IMR-90 (cell line): ENCODE measurements around the gene SDR9C7. TPM values are rescaled to one million over a fixed set of nuclear protein-coding genes. Genes with fewer than 3 reads are reported as not detected.
"Not testable (repeated sequence)": the region's sequence is repeated elsewhere in the genome, so short reads cannot be mapped to it uniquely, and the experiment has no call there.

Experiments
- ATAC-seq: fragments of 200-7000 bp; cut with Tn5 transposase; 2 replicates; pipeline ENCODE4 v1.9.1; 2020; ENCODE audit warnings: low read depth, mild to moderate bottlenecking, moderate library complexity
- BruUV-seq: library from RNA; stranded (reverse); fragments of 400-500 nt; replicated peaks from 2 replicates; lab custom pipeline; 2021; lab: Mats Ljungman, UMichigan
- CTCF ChIA-PET: fragments of 300-600 bp; formaldehyde crosslinking; extraction: SDS; loops from one replicate; lab custom pipeline; 2021; ENCODE audit warnings: antibody characterized with exemption; lab: Yijun Ruan, JAX
- POLR2A ChIA-PET: fragments of 300-600 bp; sonication (Branson Sonifier 250); formaldehyde crosslinking; loops from one replicate; lab custom pipeline; 2022; ENCODE audit warnings: antibody characterized with exemption; ENCODE audit not compliant: unreplicated experiment; lab: Charles Lee
- DNase-seq: peaks from one replicate; pipeline ENCODE4 v3.0.0; 2013
- H2AFZ ChIP-seq: replicated peaks from 2 replicates; pipeline ENCODE3; 2013; ENCODE audit warnings: low read length, mild to moderate bottlenecking; ENCODE audit not compliant: poor library complexity
- H2AK5ac ChIP-seq: 2 replicates; pipeline ENCODE4 v1.6.1; 2013; ENCODE audit warnings: low read depth, low read length, inconsistent platforms
- H2AK9ac ChIP-seq: replicated peaks from 2 replicates; pipeline ENCODE3; 2013; ENCODE audit warnings: mild to moderate bottlenecking, low read depth, low read length, moderate library complexity; ENCODE audit not compliant: poor library complexity
- H2BK120ac ChIP-seq: 2 replicates; pipeline ENCODE4 v1.6.1; 2013; ENCODE audit warnings: low read depth, low read length, inconsistent platforms
- H2BK15ac ChIP-seq: 3 replicates; pipeline ENCODE4 v1.6.1; 2013; ENCODE audit warnings: low read depth, low read length, inconsistent platforms
- H2BK20ac ChIP-seq: 2 replicates; pipeline ENCODE4 v1.6.1; 2013; ENCODE audit warnings: low read depth, mild to moderate bottlenecking, inconsistent platforms, low read length, moderate library complexity
- H2BK5ac ChIP-seq: 2 replicates; pipeline ENCODE4 v1.6.1; 2013; ENCODE audit warnings: mild to moderate bottlenecking, low read depth, low read length, inconsistent platforms; ENCODE audit not compliant: poor library complexity, severe bottlenecking
- H3K14ac ChIP-seq: replicated peaks from 2 replicates; pipeline ENCODE4 v1.6.1; 2013; ENCODE audit warnings: low read depth, low read length, inconsistent platforms
- H3K18ac ChIP-seq: 2 replicates; pipeline ENCODE4 v1.6.1; 2013; ENCODE audit warnings: low read depth, low read length, control low read depth
- H3K23ac ChIP-seq: 2 replicates; pipeline ENCODE4 v1.6.1; 2013; ENCODE audit warnings: low read depth, low read length, inconsistent platforms
- H3K27ac ChIP-seq: 2 replicates; pipeline ENCODE4 v1.5.1; 2013; ENCODE audit warnings: mild to moderate bottlenecking, control low read depth, low read length; ENCODE audit not compliant: insufficient read depth
- H3K27me3 ChIP-seq: 2 replicates; pipeline ENCODE4 v1.6.1; 2013; ENCODE audit warnings: low read length; ENCODE audit not compliant: control insufficient read depth, insufficient read depth
- H3K36me3 ChIP-seq: 2 replicates; pipeline ENCODE4 v1.6.1; 2013; ENCODE audit warnings: low read length, mixed read lengths; ENCODE audit not compliant: control insufficient read depth, insufficient read depth
- H3K4ac ChIP-seq: 2 replicates; pipeline ENCODE4 v1.6.1; 2013; ENCODE audit warnings: low read depth, low read length, inconsistent platforms
- H3K4me1 ChIP-seq: 2 replicates; pipeline ENCODE4 v1.6.1; 2013; ENCODE audit warnings: low read length, mixed read lengths; ENCODE audit not compliant: control insufficient read depth, insufficient read depth
- H3K4me2 ChIP-seq: 2 replicates; pipeline ENCODE4 v1.6.1; 2013; ENCODE audit warnings: low read depth, mild to moderate bottlenecking, control low read depth, low read length, moderate library complexity
- H3K4me3 ChIP-seq: 2 replicates; pipeline ENCODE4 v1.5.1; 2013; ENCODE audit warnings: low read depth, mild to moderate bottlenecking, control low read depth, low read length, moderate library complexity; ENCODE audit not compliant: insufficient read depth
- H3K56ac ChIP-seq: 2 replicates; pipeline ENCODE4 v1.6.1; 2013; ENCODE audit warnings: low read length, inconsistent platforms; ENCODE audit not compliant: insufficient read depth; ENCODE audit errors: extremely low read depth
- H3K79me1 ChIP-seq, 2 experiments: 2 replicates each; pipeline ENCODE4 v1.6.1; 2013; ENCODE audit warnings: low read length in 2 of 2, inconsistent platforms in 1 of 2, low read depth in 1 of 2
- H3K9ac ChIP-seq: 2 replicates; pipeline ENCODE4 v1.6.1; 2013; ENCODE audit warnings: low read depth, low read length, control low read depth
- H3K9me1 ChIP-seq: 2 replicates; pipeline ENCODE4 v1.6.1; 2013; ENCODE audit warnings: low read length, inconsistent platforms; ENCODE audit not compliant: insufficient read depth
- H3K9me3 ChIP-seq: 2 replicates; pipeline ENCODE4 v1.6.1; 2013; ENCODE audit warnings: low read length; ENCODE audit not compliant: control insufficient read depth, insufficient read depth
- H4K20me1 ChIP-seq: 2 replicates; pipeline ENCODE4 v1.6.1; 2013; ENCODE audit warnings: low read length, inconsistent platforms; ENCODE audit not compliant: insufficient read depth
- H4K5ac ChIP-seq: 2 replicates; pipeline ENCODE4 v1.6.1; 2013; ENCODE audit warnings: mild to moderate bottlenecking, low read depth, low read length, control low read depth
- H4K8ac ChIP-seq, 2 experiments: 2 replicates each; pipeline ENCODE4 v1.6.1; 2013; ENCODE audit warnings: low read depth in 2 of 2, low read length in 2 of 2, control low read depth in 1 of 2, inconsistent platforms in 1 of 2
- H4K91ac ChIP-seq: 2 replicates; pipeline ENCODE4 v1.6.1; 2013; ENCODE audit warnings: low read depth, low read length, inconsistent platforms; ENCODE audit not compliant: insufficient read depth
- dilution Hi-C: fragments of 300-500 bp; cut with HindIII; formaldehyde crosslinking; loops from one replicate; pipeline ENCODE4 v1.14.3; 2018; ENCODE audit warnings: low sequenced_read_pairs; ENCODE audit not compliant: unreplicated experiment
- in situ Hi-C: fragments of 300-500 bp; cut with MboI; formaldehyde crosslinking; loops from 3 replicates; pipeline ENCODE4 v1.14.3; 2019; ENCODE audit warnings: low sequenced_read_pairs, inconsistent platforms, mixed read lengths
- intact Hi-C: fragments of 100-400 bp; cut with micrococcal nuclease; formaldehyde crosslinking; loops from 2 replicates; pipeline ENCODE4 v1.10.0; 2022
- polyA plus RNA-seq, 3 experiments: library from polyadenylated mRNA; depleted of rRNA; stranded (reverse); fragments of >200 nt; gene quantifications; 2 replicates each; pipeline ENCODE4 v1.2.3, GENCODE V29; 2012; ENCODE audit warnings: low replicate concordance in 1 of 3
- total RNA-seq: library from RNA; depleted of rRNA; stranded (reverse); fragments of >200 nt; gene quantifications from 2 replicates; pipeline ENCODE4 v1.2.3, GENCODE V29; 2012

SDR9C7 gene
- total and polyA plus RNA-seq, 2 of the 4 experiments (the other 2 are of a cell fraction) = not detected

DNA sequence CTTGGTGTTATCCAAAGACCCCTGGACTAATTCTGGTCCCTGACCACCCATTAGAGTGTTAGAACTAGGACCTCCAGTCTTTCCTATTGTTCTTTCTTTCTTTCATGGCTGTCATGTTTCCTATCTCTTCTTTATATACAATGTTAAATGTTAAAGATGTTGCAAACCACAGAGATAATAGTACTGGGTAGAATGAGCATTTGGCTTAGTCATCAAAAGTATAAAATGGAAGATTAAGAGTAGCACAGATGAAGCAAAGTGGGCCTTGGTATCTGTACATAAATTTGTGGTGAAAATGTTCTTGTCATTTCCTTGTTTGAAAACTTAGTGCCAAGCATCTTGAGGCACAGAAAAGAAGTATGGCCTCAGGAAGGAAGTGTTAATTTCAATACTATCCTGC is 32.9 kb downstream of the SDR9C7 start:
- H2BK15ac ChIP-seq, H3K4me3 ChIP-seq, H3K14ac ChIP-seq, H2BK120ac ChIP-seq, CTCF ChIA-PET, H4K5ac ChIP-seq, H3K4me2 ChIP-seq, H2AK9ac ChIP-seq, H3K36me3 ChIP-seq, H3K9me1 ChIP-seq, H3K79me1 ChIP-seq, H3K23ac ChIP-seq, H3K27me3 ChIP-seq, DNase-seq, H2AK5ac ChIP-seq, ATAC-seq, dilution Hi-C loops, H2BK20ac ChIP-seq, in situ Hi-C loops, H3K4ac ChIP-seq, H4K20me1 ChIP-seq, H3K56ac ChIP-seq, BruUV-seq, H4K91ac ChIP-seq, POLR2A ChIA-PET, H3K4me1 ChIP-seq, H3K27ac ChIP-seq, H4K8ac ChIP-seq, H3K18ac ChIP-seq, H2BK5ac ChIP-seq, H2AFZ ChIP-seq, H3K9ac ChIP-seq, intact Hi-C loops: not testable (repeated sequence)
- peaks cover 19% of the 10 kb centered on the region for H3K9me3 ChIP-seq
